Tibial nerve (tissue), 4 donors: Measurements from ENCODE around the gene OAT. TPM values are rescaled to one million over a fixed set of nuclear protein-coding genes. Genes with fewer than 3 reads are reported as not detected.

Experiments used
- DNase-seq, 2 donors: peaks; one replicate each; pipeline ENCODE4 v3.0.0-alpha.2; 2019; ENCODE audit warnings: low spot score in 2 of 2
- H3K27ac ChIP-seq, 4 donors: fragments of 200-600 bp; sonication (generic) in 3 of 4; one replicate each; pipeline ENCODE4 v1.5.1; 2017 to 2019; ENCODE audit warnings: mild to moderate bottlenecking in 1 of 4
- H3K27me3 ChIP-seq, 2 donors: fragments of 200-600 bp; sonication (generic) in 1 of 2; one replicate each; pipeline versions ENCODE4 v1.5.1 to v1.6.0; 2017 to 2019
- H3K36me3 ChIP-seq, 3 donors: fragments of 200-600 bp; sonication (generic); one replicate each; pipeline ENCODE4 v1.5.1; 2018 to 2019
- H3K4me1 ChIP-seq, 4 donors: fragments of 200-600 bp; sonication (generic) in 3 of 4; one replicate each; pipeline ENCODE4 v1.5.1; 2017 to 2019
- H3K4me3 ChIP-seq, 4 donors: fragments of 200-600 bp; sonication (generic) in 3 of 4; one replicate each; pipeline ENCODE4 v1.5.1; 2017 to 2019; ENCODE audit warnings: mild to moderate bottlenecking in 1 of 4, moderate library complexity in 1 of 4
- H3K9me3 ChIP-seq, 4 donors: fragments of 200-600 bp; sonication (generic) in 3 of 4; one replicate each; pipeline ENCODE4 v1.5.1; 2017 to 2019
- CTCF ChIP-seq, 5 experiments: fragments of 200-600 bp in 3 of 5; fragments of 450-650 bp in 2 of 5; sonication (generic) in 3 of 5; IDR thresholded peaks; one replicate each; pipeline ENCODE4 v1.5.1; 2016 to 2019; ENCODE audit warnings: antibody characterized with exemption in 5 of 5, mild to moderate bottlenecking in 3 of 5, moderate library complexity in 2 of 5
- EP300 ChIP-seq, 2 donors: sonication (generic); formaldehyde crosslinking; IDR thresholded peaks; one replicate each; pipeline ENCODE4 v1.6.1; 2017; ENCODE audit warnings: antibody characterized with exemption in 2 of 2, mild to moderate bottlenecking in 1 of 2
- POLR2A ChIP-seq, 2 donors: fragments of 450-650 bp; IDR thresholded peaks; one replicate each; pipeline ENCODE4 v1.6.1; 2017; ENCODE audit warnings: antibody characterized with exemption in 2 of 2, mild to moderate bottlenecking in 2 of 2, moderate library complexity in 2 of 2
- WGBS, 2 donors: methylation state at CpG; one replicate each; pipeline ENCODE4 v1.1.5; 2018; 5-methylcytosine and 5-hydroxymethylcytosine counted together
- total RNA-seq, 4 donors: library from RNA; depleted of rRNA; stranded (reverse); fragments of >200 nt; gene quantifications; one replicate each; pipeline ENCODE4 v1.1.0, GENCODE V29; 2016

The OAT gene
- total RNA-seq, 4 donors from 2014 or later, result 43.0 to 67.9 (median 58.3) TPM

GRCh38 chr10:124366343-124366742 lies 52.4 kb downstream of the OAT start:
- no peak for DNase-seq
- no peak for TF ChIP-seq POLR2A (IDR thresholded peaks at IDR 0.05)
- no peak for TF ChIP-seq EP300 (IDR thresholded peaks at IDR 0.05)
- no peak for TF ChIP-seq CTCF (IDR thresholded peaks at IDR 0.05)
- H3K36me3 ChIP-seq, result no peaks in the 10 kb centered on the region
- H3K27ac ChIP-seq, result no peak overlapping the region
- 79 to 80% methylated on average over 5 of the region's 5 CpGs for WGBS, 2 donors
- no peaks in the 10 kb centered on the region for H3K9me3 ChIP-seq
- H3K27me3 ChIP-seq, result peaks cover 0 to 8% of the 10 kb centered on the region in 2 donors
- H3K4me1 ChIP-seq, result no peaks in the 10 kb centered on the region
- no peak overlapping the region for H3K4me3 ChIP-seq

- H3K4me3 ChIP-seq, result no peak overlapping the region
- WGBS, 2 donors, result 81 to 83% methylated on average over 5 of the region's 5 CpGs
- TF ChIP-seq CTCF (IDR thresholded peaks at IDR 0.05), result no peak
- TF ChIP-seq EP300 (IDR thresholded peaks at IDR 0.05), result no peak
- TF ChIP-seq POLR2A (IDR thresholded peaks at IDR 0.05), result no peak
Measured at GRCh38 chr10:124364674-124365073, 54.0 kb downstream of the OAT start.

GRCh38 chr10:124362568-124362967 lies 56.2 kb downstream of the OAT start:
- 68 to 76% methylated on average over 10 of the region's 10 CpGs for WGBS, 2 donors
- Histone ChIP-seq H3K4me3 (no peak overlapping the region), H3K27me3 (no peaks in the 10 kb centered on the region), H3K27ac (no peak overlapping the region), H3K9me3 (peaks cover 0 to 18% (median 1%) of the 10 kb centered on the region in 4 donors), H3K4me1 (no peaks in the 10 kb centered on the region), H3K36me3 (no peaks in the 10 kb centered on the region)
- TF ChIP-seq POLR2A (IDR thresholded peaks at IDR 0.05) (no peak), EP300 (IDR thresholded peaks at IDR 0.05) (no peak), CTCF (IDR thresholded peaks at IDR 0.05) (no peak)
- no peak for DNase-seq

More at GRCh38 chr10:124364674-124365073, 54.0 kb downstream of the OAT start:
- H3K4me1 ChIP-seq, result no peaks in the 10 kb centered on the region
- peaks cover 0 to 7% (median 1%) of the 10 kb centered on the region in 4 donors for H3K9me3 ChIP-seq
- no peaks in the 10 kb centered on the region for H3K27me3 ChIP-seq
- no peak for DNase-seq
- no peak overlapping the region for H3K27ac ChIP-seq
- H3K36me3 ChIP-seq, result no peaks in the 10 kb centered on the region

- H3K9me3 ChIP-seq, result peaks cover 0 to 18% (median 1%) of the 10 kb centered on the region in 4 donors
- no peaks in the 10 kb centered on the region for H3K27me3 ChIP-seq
- TF ChIP-seq POLR2A (IDR thresholded peaks at IDR 0.05), result no peak
- TF ChIP-seq EP300 (IDR thresholded peaks at IDR 0.05), result no peak
- no peak for TF ChIP-seq CTCF (IDR thresholded peaks at IDR 0.05)
- no peaks in the 10 kb centered on the region for H3K36me3 ChIP-seq
- no peak for DNase-seq
- peaks cover 0 to 12% (median 0%) of the 10 kb centered on the region in 4 donors for H3K4me1 ChIP-seq
- 80 to 89% methylated on average over 2 of the region's 2 CpGs for WGBS, 2 donors
- no peak overlapping the region for H3K4me3 ChIP-seq
- no peak overlapping the region for H3K27ac ChIP-seq
Measured at GRCh38 chr10:124359336-124359832, 59.3 kb downstream of the OAT start.

- 49 to 73% methylated on average over 9 of the region's 9 CpGs for WGBS, 2 donors
- Histone ChIP-seq H3K27me3 (no peaks in the 10 kb centered on the region), H3K4me1 (peaks cover 0 to 12% (median 0%) of the 10 kb centered on the region in 4 donors), H3K36me3 (no peaks in the 10 kb centered on the region), H3K4me3 (no peak overlapping the region), H3K27ac (no peak overlapping the region), H3K9me3 (peaks cover 0 to 18% (median 1%) of the 10 kb centered on the region in 4 donors)
- no peak for DNase-seq
- no peak for TF ChIP-seq POLR2A (IDR thresholded peaks at IDR 0.05)
Measured at GRCh38 chr10:124357561-124357885, 61.2 kb downstream of the OAT start.
